ENCODE measurements around the gene FBXW11. TPM values are rescaled to one million over a fixed set of nuclear protein-coding genes. Genes with fewer than 3 reads are reported as not detected.
"Not testable (repeated sequence)": the region's sequence is repeated elsewhere in the genome, so short reads cannot be mapped to it uniquely, and the experiment has no call there.

Gene FBXW11
- total RNA-seq, 4 donors from 2014 or later, result 35.9 to 111 (median 63.7) TPM

DNA sequence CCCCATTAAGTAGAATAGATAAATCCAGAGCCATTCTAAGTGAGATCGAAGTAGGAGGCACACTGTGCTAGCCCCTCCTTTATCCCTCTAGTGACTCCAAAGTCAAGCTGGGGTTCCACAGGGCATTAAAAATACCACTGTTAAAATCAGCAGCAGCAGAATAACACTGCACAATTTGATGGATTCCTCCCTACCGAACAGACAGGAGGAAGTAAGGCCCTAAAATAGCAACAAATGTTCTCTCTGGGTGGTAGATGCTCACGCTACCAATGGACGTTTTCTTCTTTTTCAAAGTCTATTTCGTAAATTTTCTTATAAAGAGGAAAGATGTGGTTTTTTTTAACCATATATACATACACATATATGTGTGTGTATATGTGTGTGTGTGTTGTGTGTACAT, 54.4 kb downstream of the FBXW11 start:
- H3K9me3 ChIP-seq, result no peaks in the 10 kb centered on the region
- H3K27me3 ChIP-seq, result no peaks in the 10 kb centered on the region
- H3K27ac ChIP-seq, result peak overlapping the region in 1 of 2 donors; percentile 10
- DNase-seq, result no peak
- peaks cover 7 to 15% of the 10 kb centered on the region in 2 donors for H3K4me1 ChIP-seq
- no peak for TF ChIP-seq POLR2A (IDR thresholded peaks at IDR 0.05)
- TF ChIP-seq, protein P1, sequence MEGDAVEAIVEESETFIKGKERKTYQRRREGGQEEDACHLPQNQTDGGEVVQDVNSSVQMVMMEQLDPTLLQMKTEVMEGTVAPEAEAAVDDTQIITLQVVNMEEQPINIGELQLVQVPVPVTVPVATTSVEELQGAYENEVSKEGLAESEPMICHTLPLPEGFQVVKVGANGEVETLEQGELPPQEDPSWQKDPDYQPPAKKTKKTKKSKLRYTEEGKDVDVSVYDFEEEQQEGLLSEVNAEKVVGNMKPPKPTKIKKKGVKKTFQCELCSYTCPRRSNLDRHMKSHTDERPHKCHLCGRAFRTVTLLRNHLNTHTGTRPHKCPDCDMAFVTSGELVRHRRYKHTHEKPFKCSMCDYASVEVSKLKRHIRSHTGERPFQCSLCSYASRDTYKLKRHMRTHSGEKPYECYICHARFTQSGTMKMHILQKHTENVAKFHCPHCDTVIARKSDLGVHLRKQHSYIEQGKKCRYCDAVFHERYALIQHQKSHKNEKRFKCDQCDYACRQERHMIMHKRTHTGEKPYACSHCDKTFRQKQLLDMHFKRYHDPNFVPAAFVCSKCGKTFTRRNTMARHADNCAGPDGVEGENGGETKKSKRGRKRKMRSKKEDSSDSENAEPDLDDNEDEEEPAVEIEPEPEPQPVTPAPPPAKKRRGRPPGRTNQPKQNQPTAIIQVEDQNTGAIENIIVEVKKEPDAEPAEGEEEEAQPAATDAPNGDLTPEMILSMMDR (IDR thresholded peaks at IDR 0.05), result no peak
- no peaks in the 10 kb centered on the region for H3K36me3 ChIP-seq
- no peak overlapping the region for H3K4me3 ChIP-seq
- intact Hi-C loops (cut with DNase I; ENCODE audit: low total_unique reads), result no loop called here

DNA sequence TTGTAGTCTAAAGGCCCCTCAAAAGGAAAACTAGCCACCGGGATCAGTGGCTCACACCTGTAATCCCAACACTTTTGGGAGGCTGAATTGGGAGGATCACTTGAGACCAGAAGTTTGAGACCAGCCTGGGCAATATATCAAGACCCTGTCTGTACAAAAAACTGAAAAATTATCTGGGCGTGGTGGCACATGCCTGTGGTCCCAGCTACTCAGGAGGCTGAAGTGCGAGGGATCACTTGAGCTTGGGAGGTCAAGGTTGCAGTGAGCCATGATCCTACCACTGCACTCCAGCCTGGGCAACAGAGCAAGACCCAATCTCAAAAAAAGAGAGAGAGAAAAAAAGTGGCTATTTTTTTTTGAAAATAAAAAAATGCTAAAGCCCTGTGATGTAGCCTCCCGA, 55.2 kb downstream of the FBXW11 start:
- no peak for DNase-seq
- no peaks in the 10 kb centered on the region for H3K9me3 ChIP-seq
- no peak for TF ChIP-seq POLR2A (IDR thresholded peaks at IDR 0.05)
- TF ChIP-seq, protein P1 (IDR thresholded peaks at IDR 0.05), result no peak
- H3K36me3 ChIP-seq, result no peaks in the 10 kb centered on the region
- intact Hi-C loops (cut with DNase I; ENCODE audit: low total_unique reads), result no loop called here
- no peaks in the 10 kb centered on the region for H3K27me3 ChIP-seq
- peaks cover 6 to 15% of the 10 kb centered on the region in 2 donors for H3K4me1 ChIP-seq
- no peak overlapping the region for H3K4me3 ChIP-seq
- H3K27ac ChIP-seq, result no peak overlapping the region

DNA sequence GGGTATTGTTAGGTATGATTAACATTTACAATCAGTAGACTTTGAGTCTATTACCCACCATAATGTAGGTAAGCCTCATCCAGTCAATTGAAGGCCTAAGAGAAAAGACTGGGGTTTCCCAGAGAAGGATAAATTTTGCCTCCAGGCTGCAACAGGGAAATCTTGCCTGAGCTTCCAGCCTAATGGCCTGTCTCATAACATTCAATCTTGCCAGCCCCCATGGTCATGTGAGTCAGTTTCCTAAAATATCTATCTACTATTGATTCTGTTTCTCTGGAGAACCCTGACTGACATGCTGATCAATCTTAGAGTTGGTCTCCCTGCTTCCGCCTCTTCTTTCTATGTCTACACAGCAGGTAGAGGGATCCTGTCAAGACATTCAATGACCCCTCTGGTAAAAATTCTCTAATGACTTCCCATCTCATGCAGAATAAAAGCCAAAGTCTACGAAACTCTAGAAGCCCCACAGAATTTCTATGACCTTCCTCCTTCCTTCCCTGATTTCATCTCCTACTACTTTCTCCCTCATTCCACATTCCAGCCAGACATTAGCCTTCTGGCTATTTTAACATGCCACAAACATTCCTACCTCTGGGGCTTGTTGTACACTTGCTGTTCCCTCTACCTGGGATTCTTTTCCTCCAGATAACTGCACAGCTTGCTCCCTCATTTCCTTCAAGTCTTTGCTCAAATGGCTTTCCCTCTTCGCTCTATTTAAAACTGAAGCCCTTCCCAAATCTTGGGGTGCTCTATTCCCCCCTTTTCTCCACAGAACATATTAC, 60.2 kb downstream of the FBXW11 start:
- no peak for DNase-seq
- Histone ChIP-seq H3K27ac (no peak overlapping the region), H3K27me3 (no peaks in the 10 kb centered on the region), H3K4me3 (no peak overlapping the region), H3K36me3 (no peaks in the 10 kb centered on the region), H3K4me1 (peaks cover 0 to 3% of the 10 kb centered on the region in 2 donors), H3K9me3 (no peaks in the 10 kb centered on the region)
- TF ChIP-seq POLR2A (IDR thresholded peaks at IDR 0.05), result no peak
- TF ChIP-seq, protein P1 (IDR thresholded peaks at IDR 0.05), result no peak
- intact Hi-C loops (cut with DNase I; ENCODE audit: low total_unique reads), result no loop called here

DNA sequence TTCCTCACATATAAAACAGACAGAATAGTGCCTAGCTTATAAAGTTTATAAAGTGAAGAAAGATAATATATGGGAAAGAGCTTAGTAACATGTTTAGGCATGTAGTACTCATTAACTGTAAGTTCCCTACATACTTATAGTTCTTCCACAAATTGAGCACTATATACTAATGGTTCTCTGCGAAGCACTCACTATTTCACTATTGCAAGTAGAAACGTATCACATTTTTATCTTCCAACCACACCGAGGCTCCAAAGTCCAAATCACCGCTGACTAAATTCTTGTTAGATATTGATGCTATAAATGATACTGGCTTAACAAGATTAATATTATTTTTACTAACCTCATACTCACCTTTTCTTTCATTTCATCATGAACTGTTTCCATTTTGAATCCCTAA, 61.0 kb downstream of the FBXW11 start:
- no peaks in the 10 kb centered on the region for H3K27me3 ChIP-seq
- peaks cover 0 to 3% of the 10 kb centered on the region in 2 donors for H3K4me1 ChIP-seq
- intact Hi-C loops (cut with DNase I; ENCODE audit: low total_unique reads), result no loop called here
- H3K9me3 ChIP-seq, result no peaks in the 10 kb centered on the region
- no peak for DNase-seq
- no peaks in the 10 kb centered on the region for H3K36me3 ChIP-seq
- H3K4me3 ChIP-seq, result no peak overlapping the region
- H3K27ac ChIP-seq, result no peak overlapping the region
- no peak for TF ChIP-seq POLR2A (IDR thresholded peaks at IDR 0.05)
- TF ChIP-seq, protein P1 (IDR thresholded peaks at IDR 0.05), result no peak

- Histone ChIP-seq H3K36me3 (no peaks in the 10 kb centered on the region), H3K9me3 (no peaks in the 10 kb centered on the region), H3K4me3 (no peak overlapping the region), H3K27me3 (no peaks in the 10 kb centered on the region), H3K27ac (no peak overlapping the region), H3K4me1 (peaks cover 0 to 3% of the 10 kb centered on the region in 2 donors)
- DNase-seq, result no peak
- intact Hi-C loops (cut with DNase I; ENCODE audit: low total_unique reads), result no loop called here
- no peak for TF ChIP-seq POLR2A (IDR thresholded peaks at IDR 0.05)
- TF ChIP-seq, protein P1 (IDR thresholded peaks at IDR 0.05), result no peak
These were observed 61.4 kb downstream of the FBXW11 start for GRCh38 chr5:171945066-171945465.

- H3K27me3 ChIP-seq; intact Hi-C loops (cut with DNase I; ENCODE audit: low total_unique reads); H3K9me3 ChIP-seq; DNase-seq; H3K27ac ChIP-seq; H3K4me3 ChIP-seq; H3K4me1 ChIP-seq; H3K36me3 ChIP-seq: not testable (repeated sequence)
These were observed 64.3 kb downstream of the FBXW11 start for GRCh38 chr5:171942112-171942516.

- H3K27ac ChIP-seq; intact Hi-C loops (cut with DNase I; ENCODE audit: low total_unique reads); H3K4me3 ChIP-seq; H3K9me3 ChIP-seq; H3K4me1 ChIP-seq; H3K36me3 ChIP-seq; H3K27me3 ChIP-seq; DNase-seq: not testable (repeated sequence)
These were observed 64.8 kb downstream of the FBXW11 start for GRCh38 chr5:171941675-171942074.

DNA sequence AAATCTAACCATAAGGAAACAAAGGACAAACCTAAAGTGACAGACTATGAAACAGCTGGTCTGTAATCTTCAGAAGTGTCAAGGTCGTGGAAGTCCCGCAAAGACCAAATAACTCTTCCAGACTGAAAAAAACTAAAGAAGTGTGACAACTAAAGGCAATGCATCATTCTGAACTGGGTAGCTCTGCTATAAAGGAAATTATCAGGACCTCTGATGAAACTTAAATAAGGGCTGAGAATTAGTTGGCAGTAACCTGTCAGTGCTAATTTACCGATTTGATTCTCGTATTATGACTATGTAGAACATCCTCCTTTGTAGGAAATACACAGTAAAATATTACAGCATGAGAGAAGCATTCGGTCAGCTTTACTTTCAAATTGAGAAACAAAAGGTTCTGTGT, 65.2 kb downstream of the FBXW11 start:
- H3K27me3 ChIP-seq; H3K4me1 ChIP-seq; H3K27ac ChIP-seq; H3K9me3 ChIP-seq; intact Hi-C loops (cut with DNase I; ENCODE audit: low total_unique reads); H3K36me3 ChIP-seq; H3K4me3 ChIP-seq; DNase-seq: not testable (repeated sequence)
